ENCODE data around the gene SIKE1. TPM values are rescaled to one million over a fixed set of nuclear protein-coding genes. Genes with fewer than 3 reads are reported as not detected.

Gene SIKE1
- total RNA-seq, result 40.5 and 43.8 TPM in 2 replicates

DNA sequence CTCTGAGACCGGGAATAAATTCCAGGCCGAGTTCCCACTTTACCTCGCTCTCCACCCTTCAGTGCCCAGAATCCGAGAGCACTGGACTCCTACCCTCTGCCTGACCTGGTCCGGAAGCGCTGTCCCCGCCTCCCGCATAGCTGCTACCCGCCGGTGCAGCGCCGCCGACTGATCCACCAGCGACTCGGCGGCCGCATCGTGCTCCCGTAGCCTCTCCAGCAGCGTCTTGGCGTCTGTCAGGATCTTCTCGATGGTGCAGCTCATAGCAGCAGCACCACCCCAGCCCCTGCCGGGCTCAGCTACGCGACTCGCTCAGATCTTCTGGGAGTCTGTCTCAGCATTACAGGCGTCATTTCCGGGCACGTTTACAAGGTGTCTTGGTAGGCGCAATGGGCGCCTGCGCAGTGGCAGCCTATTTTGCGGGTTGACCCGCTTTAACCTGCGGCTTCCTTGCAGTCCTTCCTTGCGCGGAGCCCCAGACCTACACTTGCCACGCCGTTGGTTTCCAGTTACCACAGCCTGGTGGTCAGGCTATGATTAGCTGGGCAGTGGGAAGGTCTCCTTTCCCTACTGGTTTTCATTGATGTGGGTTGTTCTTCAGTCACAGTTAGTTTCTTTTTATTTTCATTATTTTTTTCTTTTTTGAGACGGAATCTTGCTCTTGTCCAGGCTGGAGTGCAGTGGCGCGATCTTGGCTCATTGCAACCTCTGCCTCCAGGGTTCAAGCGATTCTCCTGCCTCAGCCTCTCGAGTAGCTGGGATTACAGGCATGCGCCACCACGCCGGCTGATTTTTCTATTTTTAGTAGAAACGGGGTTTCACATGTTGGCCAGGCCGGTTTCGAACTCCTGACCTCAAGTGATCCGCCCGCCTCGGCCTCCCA, at the start of gene SIKE1:
Gene SIKE1, minus strand, starts transcription at position 342 of the 883 bp plus-strand sequence. Its CDS starts 78 bp downstream, at position 264.

DNA sequence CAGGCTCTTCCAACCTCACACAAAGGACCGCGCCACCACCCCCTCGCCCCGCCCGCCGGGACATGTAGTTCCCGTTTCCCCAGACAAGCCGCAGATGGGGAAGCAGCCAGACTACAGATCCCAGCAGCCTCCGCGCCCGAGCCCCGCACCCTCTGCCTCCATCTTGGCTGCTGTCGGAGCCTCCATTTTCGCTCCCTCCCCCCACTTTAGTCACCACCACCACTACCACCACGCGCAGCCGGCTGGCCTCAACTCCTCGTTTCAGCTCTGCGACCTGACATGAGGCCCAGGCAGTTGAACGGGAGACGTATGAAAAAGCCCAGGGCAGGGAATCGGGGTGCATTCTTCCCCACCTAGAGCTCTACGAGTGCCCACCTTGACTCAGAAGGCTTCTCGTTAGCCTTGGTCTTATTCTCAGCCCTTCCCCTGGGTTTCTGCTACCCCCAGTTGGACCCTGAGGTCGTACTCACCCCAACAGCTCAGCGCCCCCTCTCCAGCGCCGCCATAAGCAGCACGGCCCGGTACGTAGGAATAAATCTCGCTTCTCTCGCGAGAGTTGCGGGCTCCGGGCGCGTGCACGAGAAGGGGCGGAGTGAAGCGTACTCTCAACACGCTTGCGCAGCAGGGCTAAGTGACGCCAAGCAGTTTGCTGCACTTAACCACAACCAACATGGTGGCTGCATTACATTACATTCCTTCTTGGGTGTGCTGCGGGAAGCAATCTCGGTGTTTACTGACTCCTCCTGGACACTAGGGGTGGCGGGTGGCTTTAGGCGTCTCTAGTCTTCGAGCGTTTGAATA, 22.8 kb downstream of the SIKE1 start, which contains the start of gene CSDE1:
Gene CSDE1, minus strand, starts transcription at position 530 of the 801 bp plus-strand sequence. CDS start 18,094 bp downstream, outside the sequence.

Small RNA genes lying within 50 kb of the gene (small RNA-seq; reads per million reads assigned to genes)
- gene RNY1P13, result not detected

Other genes with a start within 250 kb of the SIKE1 start
- 30.7 and 39.8 TPM in 2 replicates for gene BCAS2, start 199.1 kb downstream of the SIKE1 start, total RNA-seq
- gene DENND2C, start 110.6 kb downstream of the SIKE1 start, total RNA-seq, result 1.1 and 1.3 TPM in 2 replicates
- gene AMPD1, start 85.1 kb downstream of the SIKE1 start, total RNA-seq, result not detected in 2 replicates
- 92.4 and 136 TPM in 2 replicates for gene NRAS, start 63.9 kb downstream of the SIKE1 start, total RNA-seq
- 622 and 735 TPM in 2 replicates for gene CSDE1, start 22.7 kb downstream of the SIKE1 start, total RNA-seq
- not detected in 2 replicates for gene SYCP1, start 74.2 kb upstream of the SIKE1 start, total RNA-seq
- gene TSHB, start 249.1 kb upstream of the SIKE1 start, total RNA-seq, result not detected in 2 replicates